HepG2 (cell line): ENCODE measurements around the gene DAB2. TPM values are rescaled to one million over a fixed set of nuclear protein-coding genes. Genes with fewer than 3 reads are reported as not detected.

Experiments used
- ARNT2 ChIP-seq: sonication (generic); formaldehyde crosslinking; IDR thresholded peaks from 2 replicates; pipeline ENCODE4 v1.8.0; 2022; ENCODE audit warnings: mild to moderate bottlenecking, low read depth, missing genetic modification reagents, moderate library complexity
- ELF3 ChIP-seq: IDR thresholded peaks from 2 replicates; pipeline ENCODE4 v1.6.1; 2016; ENCODE audit warnings: missing genetic modification reagents, missing compliant biosample characterization
- FOXA1 ChIP-seq, 2 experiments: fragments of 450-650 bp in 1 of 2; sonication (generic) in 1 of 2; formaldehyde crosslinking in 1 of 2; IDR thresholded peaks; 2 replicates each; pipeline versions ENCODE4 v1.4.0 to v1.6.1; 2016 to 2020; ENCODE audit warnings: missing genetic modification reagents in 1 of 2
- HCFC1 ChIP-seq: fragments of 150-350 bp; IDR thresholded peaks from 2 replicates; pipeline ENCODE4 v1.6.1; 2014; ENCODE audit warnings: low read depth, low read length
- MAFK ChIP-seq, 2 experiments: IDR thresholded peaks in 1 of 2; conservative IDR thresholded peaks in 1 of 2; 2 replicates each; pipeline ENCODE4 v1.6.1; 2011; ENCODE audit warnings: improper control_type of control experiment in 2 of 2, low read length in 2 of 2
- RAD21 ChIP-seq: fragments of 450-650 bp; formaldehyde crosslinking; IDR thresholded peaks from 2 replicates; pipeline ENCODE4 v1.5.0; 2020; ENCODE audit warnings: mild to moderate bottlenecking
- RFX3 ChIP-seq: IDR thresholded peaks from 2 replicates; pipeline ENCODE4 v1.6.1; 2016; ENCODE audit warnings: missing biosample characterization, missing genetic modification reagents
- STAG1 ChIP-seq: sonication (generic); formaldehyde crosslinking; IDR thresholded peaks from 2 replicates; pipeline ENCODE4 v1.4.0; 2020; ENCODE audit warnings: missing genetic modification reagents
- ZNF142 ChIP-seq: sonication (generic); formaldehyde crosslinking; IDR thresholded peaks from 2 replicates; pipeline ENCODE4 v1.4.0; 2020; ENCODE audit warnings: missing genetic modification reagents
- ZNF296 ChIP-seq: sonication (generic); formaldehyde crosslinking; conservative IDR thresholded peaks from 2 replicates; pipeline ENCODE4 v1.5.0; 2020; ENCODE audit warnings: mild to moderate bottlenecking, missing genetic modification reagents
- ZNF761 ChIP-seq: sonication (generic); formaldehyde crosslinking; conservative IDR thresholded peaks from 2 replicates; pipeline ENCODE4 v1.4.0; 2020; ENCODE audit warnings: mild to moderate bottlenecking, missing genetic modification reagents
- polyA plus RNA-seq, 8 experiments: library from polyadenylated mRNA; depleted of rRNA in 3 of 8; stranded (reverse) in 7 of 8; unstranded in 1 of 8; fragments of >200 nt; fragmentation: Illumina TruSeq in 4 of 8; extraction: Trizol in 4 of 8; gene quantifications; 2 replicates each; pipeline versions ENCODE4 v1.2.1 to v1.2.3, GENCODE V29; 2011 to 2016; ENCODE audit warnings: low read depth in 4 of 8, missing spikeins in 1 of 8, mixed read lengths in 1 of 8; ENCODE audit not compliant: insufficient read depth in 1 of 8
- total RNA-seq, 5 experiments: library from RNA; depleted of rRNA; stranded (reverse); fragments of >200 nt; fragmentation: Illumina TruSeq; extraction: Trizol; gene quantifications; 2 replicates each; pipeline ENCODE4 v1.2.3, GENCODE V29; 2016; ENCODE audit warnings: low read depth in 1 of 5
- TF ChIP-seq, protein P1 (sequence below): sonication (generic); formaldehyde crosslinking; IDR thresholded peaks from 2 replicates; pipeline ENCODE4 v1.5.1; 2020; ENCODE audit warnings: missing genetic modification reagents, mild to moderate bottlenecking, borderline replicate concordance
- TF ChIP-seq, protein P2 (sequence below): sonication (generic); formaldehyde crosslinking; IDR thresholded peaks from 2 replicates; pipeline ENCODE4 v1.5.0; 2020; ENCODE audit warnings: mild to moderate bottlenecking, missing genetic modification reagents, moderate library complexity

Gene DAB2
- total and polyA plus RNA-seq, 2 of the 13 experiments (the other 11 are each of a cell fraction or from before 2014, with no cell fraction given) = 6.4 to 6.5 TPM

DNA sequence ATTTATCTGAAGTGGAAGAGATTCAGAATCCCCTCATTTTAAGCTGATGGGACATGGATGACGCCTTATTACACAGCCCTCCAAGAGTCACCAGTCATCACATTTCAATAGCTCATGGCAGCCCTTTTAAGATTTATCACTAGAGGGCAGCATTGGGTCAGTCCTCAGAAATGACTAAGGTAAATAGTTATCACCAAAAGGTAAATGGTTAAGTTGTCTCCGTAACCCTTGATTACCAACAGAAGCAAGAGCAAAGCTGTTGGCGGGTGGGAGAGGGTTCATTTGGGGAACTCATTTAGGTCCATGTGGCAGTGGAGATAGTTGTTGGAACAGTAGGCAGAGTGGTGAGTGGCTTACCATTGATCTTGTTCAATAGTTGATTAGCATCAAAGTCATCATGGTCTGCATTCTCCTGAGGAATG, 48.5 kb downstream of the DAB2 start (continued):
- TF ChIP-seq, protein P1, sequence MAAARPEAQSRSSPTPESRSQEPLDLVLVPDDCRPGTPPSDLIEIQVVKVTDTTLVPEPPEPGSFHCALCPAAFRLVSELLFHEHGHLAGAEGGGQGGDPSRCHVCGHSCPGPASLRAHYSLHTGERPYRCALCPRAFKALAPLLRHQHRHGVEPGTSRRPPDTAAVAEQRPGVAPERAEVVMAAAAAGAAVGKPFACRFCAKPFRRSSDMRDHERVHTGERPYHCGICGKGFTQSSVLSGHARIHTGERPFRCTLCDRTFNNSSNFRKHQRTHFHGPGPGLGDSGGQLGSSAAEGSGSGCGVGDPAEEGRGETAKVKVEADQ (CRISPR knock-in tag) = no peak
- TF ChIP-seq ZNF761 (CRISPR knock-in tag) (no peak), RAD21 (peak; percentile 76), ARNT2 (CRISPR knock-in tag) (no peak), STAG1 (peak; percentile 91), ELF3 (0 out of 2 replicates have a peak, but pooled peaks have one; percentile 17), HCFC1 (no peak), ZNF296 (CRISPR knock-in tag) (no peak), FOXA1 (IDR thresholded peaks at IDR 0.05) (no peak), FOXA1 (CRISPR knock-in tag; IDR thresholded peaks at IDR 0.05) (0 out of 2 replicates have a peak, but pooled peaks have one; percentile 32), ZNF142 (CRISPR knock-in tag) (no peak), RFX3 (CRISPR knock-in tag) (no peak), MAFK (conservative IDR thresholded peaks at IDR 0.05 in 1 of 2, IDR thresholded peaks at IDR 0.05 in 1 of 2; ENCODE audit: low read length in 2 of 2) (peak in 1 of 2 experiments; percentile 60; a peak in 1 of 4 replicates)
- TF ChIP-seq, protein P2, sequence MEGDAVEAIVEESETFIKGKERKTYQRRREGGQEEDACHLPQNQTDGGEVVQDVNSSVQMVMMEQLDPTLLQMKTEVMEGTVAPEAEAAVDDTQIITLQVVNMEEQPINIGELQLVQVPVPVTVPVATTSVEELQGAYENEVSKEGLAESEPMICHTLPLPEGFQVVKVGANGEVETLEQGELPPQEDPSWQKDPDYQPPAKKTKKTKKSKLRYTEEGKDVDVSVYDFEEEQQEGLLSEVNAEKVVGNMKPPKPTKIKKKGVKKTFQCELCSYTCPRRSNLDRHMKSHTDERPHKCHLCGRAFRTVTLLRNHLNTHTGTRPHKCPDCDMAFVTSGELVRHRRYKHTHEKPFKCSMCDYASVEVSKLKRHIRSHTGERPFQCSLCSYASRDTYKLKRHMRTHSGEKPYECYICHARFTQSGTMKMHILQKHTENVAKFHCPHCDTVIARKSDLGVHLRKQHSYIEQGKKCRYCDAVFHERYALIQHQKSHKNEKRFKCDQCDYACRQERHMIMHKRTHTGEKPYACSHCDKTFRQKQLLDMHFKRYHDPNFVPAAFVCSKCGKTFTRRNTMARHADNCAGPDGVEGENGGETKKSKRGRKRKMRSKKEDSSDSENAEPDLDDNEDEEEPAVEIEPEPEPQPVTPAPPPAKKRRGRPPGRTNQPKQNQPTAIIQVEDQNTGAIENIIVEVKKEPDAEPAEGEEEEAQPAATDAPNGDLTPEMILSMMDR (CRISPR knock-in tag) = peak; percentile 85
